HG03097 (cell line): ENCODE results near the gene IQSEC1.
A peak's percentile ranks its signal among the peaks of the same experiment; 100 is the strongest.

Experiments
- ATAC-seq: cut with Tn5 transposase; IDR thresholded peaks from one replicate; pipeline ENCODE4 v1.9.1; 2021; ENCODE audit not compliant: unreplicated experiment, low FRiP score

The IQSEC1 gene

DNA sequence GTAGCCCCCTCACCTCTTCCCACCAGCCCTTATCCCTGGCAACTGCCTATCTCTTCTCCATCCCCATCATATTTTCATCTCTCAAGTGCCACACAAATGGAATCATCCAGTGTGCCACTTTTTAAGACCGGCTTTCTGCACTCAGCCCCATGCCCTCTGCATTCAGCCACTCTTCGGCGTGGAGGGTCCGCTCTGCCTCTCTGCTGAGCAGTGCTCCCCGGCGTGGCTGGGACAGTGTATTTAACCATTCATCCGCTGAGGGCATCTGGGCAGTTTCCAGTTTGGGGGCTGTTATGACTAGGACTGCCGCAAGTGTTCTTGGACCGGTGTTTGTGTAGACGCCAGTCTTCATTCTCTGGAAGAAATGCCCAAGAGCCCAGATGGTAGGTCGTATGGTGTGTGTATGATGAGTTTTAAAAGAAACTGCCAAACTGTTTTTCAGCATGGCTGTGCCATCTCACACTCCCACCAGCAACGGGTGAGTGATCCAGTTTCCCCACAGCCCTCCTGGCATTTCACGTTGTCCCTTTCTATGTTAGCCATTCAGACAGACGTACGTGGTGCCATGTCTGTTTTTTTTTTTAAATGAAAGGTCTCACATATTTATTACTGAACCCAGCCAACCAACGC is 20.9 kb downstream of the IQSEC1 start:
- no peak for ATAC-seq

DNA sequence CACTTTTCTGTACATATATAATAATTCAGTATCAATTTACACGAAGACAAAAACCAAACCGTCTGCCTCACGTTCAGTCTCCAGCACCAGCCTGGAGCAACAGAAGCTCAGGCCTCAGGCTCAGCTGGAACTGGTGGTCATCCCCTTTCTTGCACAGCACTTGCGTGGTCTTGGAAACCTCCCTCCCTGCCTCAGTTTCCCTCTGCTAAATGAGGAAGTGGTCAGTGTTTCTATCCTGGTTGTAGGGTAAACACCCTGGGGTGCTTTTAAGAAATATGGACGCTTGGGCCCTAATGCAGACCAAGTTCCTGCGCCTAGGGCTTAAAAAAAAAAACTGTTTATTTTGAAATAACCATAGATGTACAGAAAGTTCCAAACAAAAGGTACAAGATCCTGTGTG is 21.6 kb downstream of the IQSEC1 start:
- ATAC-seq, result no peak

DNA sequence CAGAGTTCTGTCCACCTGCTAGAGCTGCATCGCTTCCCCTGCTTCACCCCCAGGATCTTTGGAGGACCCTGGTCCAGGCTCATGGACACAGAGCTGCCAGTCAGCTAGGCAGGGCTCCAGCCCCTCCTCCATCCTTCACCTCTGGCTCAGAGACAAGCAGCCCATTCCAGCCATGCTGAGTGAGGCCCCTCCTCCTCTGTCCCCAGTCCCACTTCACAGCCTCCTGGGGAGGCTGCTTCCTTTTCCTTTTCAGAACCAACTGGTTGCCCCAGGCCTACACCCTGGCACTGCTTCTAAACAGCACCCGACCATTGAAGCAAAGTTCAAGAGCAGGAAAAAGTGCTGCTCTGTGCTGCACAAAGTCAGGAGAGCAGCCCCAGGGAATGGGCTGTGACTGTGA is 22.2 kb downstream of the IQSEC1 start:
- no peak for ATAC-seq

DNA sequence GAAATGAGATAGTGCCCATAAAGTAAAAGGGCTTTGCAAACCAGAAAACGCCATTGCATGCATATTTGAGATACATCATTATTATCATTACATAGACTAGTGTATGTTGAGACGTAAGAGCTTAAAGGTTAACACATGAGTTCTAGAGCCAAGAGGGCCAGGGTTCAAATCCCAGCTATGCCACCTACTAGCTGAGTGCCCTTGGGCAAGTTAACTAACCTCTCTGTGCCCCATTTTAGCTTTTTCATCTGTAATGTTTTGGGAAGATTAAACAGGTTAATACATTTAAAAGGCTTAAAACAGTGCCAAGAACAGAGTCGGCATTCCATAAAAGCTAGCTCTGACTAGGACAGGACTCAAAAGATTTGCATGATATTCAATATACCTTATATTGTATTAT is 22.8 kb downstream of the IQSEC1 start:
- ATAC-seq, result no peak

DNA sequence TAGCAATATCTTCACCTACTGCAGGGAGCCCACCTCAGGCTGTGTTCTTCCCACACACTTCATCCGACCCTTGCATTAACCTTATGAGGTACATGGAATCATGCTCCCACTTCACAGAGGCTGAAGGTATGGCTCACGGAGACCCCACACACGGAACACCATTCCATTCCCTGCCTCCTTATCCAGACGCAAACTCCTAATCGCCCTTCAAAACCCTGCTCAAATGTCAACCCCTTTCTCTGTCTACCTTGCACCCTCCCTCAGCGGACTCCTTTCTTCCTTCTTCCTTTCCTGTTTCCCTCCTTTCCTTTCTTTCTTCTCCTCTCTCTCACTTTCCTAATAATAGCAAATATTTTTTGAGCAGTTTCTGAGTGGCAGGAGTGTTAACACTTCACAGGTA is 23.8 kb downstream of the IQSEC1 start:
- ATAC-seq, result no peak

DNA sequence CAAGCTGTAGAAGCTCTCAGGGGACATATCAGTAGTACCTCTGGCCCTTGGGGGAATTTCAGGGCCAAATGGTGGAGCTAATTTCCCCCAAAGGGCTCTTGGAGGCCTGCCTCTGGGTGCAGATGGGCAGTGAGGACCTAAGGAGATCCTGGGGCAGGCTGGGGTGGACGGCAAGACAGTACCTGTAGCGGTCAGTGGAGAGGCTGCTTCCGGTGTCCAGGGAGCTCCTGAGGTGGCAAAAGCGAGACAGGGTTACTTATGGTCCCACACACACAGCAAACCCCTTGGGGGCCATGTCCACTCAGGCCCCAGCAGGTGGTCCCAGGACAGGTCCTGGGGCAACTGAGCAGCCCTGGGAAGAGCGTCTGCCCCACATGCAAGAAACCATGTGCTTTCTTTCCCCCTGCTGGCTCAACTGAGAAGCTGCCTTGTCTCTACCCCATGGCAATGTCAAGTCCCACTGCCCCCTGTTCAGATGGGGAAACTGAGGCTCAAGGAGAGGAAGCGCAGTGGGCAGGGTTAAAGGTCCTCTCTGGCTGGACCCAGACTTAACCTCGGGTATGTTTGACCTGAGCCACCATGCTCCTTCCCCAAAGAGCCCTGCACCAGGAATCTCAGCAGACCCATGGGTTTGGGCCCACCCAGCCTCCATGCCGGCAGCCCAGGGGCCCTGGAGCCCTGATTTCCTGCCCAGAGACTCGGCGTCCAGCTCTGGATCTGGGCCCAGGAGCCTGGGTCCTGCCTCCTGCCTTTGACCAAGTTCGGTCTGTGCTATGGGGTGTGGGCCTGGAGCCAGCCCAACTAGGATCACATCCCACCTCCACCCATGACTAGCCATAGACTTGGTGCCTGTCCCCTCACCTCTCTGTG is 25.7 kb downstream of the IQSEC1 start:
- ATAC-seq, result no peak

DNA sequence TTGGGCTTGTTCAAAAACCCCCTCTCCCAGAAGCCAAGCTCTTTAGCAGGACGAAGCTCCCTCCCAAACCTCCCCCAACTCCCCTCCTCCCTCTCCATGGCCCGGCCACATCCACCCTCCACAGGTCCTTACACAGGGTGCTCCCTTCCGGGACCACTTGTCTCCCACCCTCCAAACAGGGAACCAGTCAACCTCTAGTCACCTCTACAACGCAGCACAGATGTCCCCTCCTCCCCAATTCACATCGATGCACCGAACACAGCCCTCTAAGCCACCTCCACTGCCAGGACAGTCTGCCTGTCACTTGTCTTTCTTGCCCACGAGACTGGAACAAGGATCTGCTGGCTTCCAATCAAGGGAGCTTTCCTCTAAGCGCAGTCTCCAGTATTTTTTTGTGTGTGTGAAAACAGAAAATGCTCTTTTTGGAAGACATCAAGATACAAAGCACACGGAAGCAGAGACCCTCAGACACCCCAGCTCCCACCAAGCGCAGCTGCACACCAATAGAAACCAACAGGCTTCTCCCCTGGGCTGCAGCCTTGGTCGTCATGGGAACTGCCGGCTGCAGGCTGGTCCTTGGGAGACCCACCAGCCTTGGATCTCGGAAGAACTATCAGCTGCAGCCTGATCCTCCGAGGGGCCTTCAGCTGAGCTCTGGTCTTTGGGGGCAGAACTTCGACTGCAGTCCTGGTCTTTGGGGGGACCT is 26.5 kb downstream of the IQSEC1 start:
- ATAC-seq, result peak; percentile 19

DNA sequence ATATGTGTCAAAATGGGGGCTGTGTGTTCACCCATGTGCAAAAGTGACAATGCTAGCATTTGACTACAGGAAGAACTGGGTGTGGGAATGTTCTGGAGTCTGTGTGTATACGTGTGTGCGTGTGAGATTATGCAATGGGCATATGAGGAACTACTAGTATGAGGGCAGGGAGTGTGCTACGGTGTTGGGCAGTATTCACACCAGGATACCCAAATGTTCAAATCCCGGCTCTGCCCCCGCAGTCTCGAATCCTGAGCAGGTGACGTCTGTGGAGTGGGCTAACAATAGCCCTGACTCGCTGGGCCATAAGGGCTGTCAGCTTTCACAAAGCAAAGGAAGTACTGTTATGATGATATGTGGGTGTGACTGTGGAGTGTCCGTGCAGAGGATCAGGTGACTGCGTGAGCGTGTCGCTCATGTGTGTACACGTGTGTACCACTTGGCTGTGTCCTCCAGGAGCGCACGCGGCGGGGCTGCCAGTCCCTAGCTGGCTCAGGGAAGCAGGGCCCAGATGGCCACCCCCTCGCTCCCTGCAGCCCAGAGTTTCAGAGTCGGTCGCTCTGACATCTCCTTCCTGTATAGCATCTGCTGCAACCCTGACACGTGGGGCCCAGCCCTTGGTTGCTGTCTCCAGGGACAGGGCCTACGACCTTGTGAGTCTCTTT is 27.2 kb downstream of the IQSEC1 start:
- ATAC-seq, result peak; percentile 80

DNA sequence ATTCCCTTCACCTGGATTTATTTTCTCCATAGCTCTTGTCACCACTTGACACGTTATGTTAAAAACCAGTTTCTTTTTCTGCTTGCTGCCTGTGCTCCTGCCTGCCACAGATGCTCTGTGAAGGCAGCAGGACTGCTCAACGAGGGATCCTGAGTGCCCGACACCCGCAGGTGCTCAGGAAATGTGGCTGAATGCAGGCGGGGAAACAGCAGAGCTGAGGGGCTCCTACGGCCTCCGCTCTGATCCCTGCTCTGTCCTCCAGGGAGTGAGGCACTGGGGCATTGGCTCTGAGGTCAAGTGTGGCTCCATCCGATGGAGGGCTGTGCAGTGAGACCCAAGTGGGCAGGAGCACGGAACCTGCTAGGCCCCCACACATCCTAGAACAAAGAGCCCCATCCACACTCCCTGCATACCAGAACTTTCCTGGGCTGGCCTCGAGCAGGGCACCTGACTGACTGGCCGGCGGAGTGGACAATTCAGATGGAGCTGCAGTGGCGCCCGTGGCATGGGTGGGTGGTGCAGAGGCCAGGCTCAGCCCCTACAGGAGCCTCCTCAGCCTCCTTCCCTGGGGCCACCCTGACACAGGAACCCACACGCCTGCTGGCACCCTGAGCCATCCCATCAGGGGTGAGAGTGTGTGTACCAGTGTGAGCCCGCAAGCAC is 27.9 kb downstream of the IQSEC1 start:
- peak; percentile 12 for ATAC-seq

DNA sequence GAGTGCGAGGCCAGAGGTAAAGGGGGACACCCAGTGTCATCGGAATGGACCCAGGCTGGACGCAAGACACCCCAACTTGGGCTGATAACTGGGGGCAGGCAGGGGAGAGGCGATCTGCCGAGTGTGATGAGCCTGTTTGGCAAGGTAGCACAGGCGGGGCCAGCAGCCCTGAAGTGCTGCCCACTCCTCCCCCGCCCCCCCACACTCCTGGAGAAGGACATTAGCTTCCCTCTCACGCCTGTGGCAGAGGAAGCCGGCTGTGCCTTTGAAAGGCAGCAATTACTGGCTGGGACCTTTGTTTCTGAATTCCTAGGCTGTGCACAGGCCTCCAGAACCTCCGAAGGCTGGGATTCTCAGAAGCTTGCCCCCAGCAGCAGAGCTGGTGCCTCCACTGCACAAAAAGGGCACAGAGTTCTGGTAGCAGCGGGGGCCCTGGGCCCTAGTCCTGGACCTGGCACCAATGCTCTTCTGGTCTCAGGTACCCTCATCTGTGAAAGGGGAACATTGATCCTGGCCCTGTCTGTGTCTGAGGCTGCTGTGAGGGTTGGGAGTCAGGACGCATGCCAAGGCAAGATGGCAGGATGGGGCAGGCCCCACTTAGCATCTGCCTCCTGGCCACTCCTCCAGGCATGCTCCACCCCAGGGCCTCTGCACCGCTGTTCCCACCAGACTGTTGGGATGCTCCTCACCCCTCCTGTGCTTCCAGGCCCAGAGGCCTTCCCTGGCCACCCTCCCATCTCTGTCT is 28.6 kb downstream of the IQSEC1 start:
- no peak for ATAC-seq

DNA sequence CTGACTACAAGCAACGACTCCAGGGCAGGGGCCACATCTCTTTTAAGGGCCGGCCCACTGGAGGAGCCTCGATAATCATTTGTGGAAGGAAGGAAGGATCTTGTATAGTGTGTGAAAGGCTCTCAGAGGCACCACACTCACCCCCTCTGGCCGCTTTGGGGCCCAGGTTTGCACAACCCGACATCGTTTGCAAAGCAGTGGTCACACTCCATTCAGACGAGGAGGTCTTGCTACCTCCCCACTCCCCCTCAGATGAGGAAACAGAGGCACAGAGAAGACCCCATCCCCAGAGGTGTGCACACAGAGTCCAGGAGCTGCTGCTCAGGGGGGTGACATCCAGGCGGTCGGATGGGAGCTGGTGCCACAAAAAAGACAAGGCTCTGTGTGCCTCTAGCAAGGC is 29.6 kb downstream of the IQSEC1 start:
- no peak for ATAC-seq

DNA sequence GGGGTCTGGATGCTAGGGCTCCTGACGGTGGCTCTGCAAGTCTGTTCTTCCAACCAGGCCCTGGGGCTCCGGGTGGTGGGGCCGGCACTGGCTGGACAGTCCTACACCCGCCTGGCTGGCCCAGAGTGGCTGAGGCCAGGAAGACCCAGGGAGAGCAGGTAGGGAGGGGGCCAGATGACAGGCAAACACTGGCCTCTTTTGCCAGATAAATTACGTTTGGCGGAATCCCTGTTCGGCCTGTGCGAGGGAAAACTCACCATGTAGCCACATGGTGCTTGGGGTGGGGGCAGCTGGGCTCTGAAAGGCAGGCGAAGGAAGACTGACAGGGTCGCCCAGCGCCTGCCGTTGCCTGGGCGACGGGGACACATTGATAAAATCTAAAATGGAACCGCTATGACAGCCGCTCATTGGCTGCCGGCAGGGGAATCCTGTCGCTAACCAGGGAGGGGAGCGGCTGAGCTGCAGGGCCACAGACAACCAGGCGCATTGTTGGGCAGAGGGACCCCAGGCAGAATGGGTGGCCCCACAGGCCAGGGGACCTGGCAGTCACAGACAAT is 30.4 kb downstream of the IQSEC1 start:
- ATAC-seq, result no peak

DNA sequence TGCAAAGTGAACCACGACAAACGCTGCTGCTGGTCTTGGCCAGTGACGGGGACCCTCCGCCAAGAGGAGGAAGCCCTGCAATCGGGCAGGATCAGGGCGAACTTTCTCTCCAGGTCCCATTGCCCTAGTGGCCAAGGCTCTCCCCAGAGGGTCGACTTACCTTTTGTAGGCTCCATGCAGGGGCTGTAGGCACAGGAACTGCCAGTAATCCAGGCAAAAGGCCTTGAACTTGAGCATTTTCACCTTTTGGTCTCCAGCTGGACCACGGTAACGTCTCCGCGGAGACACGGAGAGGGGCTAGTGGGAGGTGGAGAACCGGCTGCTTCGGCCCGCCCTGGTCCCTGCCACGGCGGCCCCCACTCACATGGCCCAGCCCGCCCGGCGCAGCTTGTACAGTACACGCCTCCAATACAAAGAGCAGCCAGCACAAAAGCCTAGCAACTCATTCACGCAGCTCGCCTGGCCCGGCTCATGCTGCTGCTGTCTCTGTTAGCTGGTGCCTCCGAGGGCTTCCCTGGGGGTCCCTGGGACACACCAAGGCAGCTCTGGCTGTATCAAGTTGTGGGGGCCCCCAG is 31.0 kb downstream of the IQSEC1 start:
- ATAC-seq, result no peak

DNA sequence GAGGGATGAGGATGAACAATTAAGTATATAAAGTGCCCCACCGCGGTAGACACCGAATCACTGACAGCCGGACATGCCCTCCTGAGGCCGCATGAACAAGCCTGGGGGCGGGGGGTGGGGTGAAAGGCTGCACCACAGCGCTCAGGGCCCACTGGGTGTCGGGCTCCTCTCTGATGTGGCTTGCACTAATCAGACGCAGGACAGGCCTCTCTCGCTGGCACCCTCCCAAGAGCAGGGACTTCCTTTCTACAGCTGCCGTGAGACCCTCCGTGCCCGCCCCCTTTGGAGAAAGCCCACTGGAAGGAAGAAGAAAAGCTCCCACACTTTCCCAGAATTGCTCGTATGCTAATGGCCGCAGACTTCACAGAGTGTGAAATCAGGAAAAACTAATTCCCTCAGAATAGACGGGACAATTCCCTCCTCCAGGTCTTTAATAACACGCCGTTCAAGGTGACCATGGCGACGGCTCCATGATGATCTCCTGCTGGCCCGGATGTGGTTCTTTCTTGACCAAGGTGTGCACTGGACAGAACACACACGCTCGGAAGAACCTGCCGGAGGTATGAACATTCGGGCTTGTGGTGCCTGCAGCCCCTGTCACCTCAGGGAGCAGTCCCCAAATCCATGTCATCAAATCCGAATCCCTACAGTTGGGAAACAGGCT is 32.0 kb downstream of the IQSEC1 start:
- no peak for ATAC-seq

DNA sequence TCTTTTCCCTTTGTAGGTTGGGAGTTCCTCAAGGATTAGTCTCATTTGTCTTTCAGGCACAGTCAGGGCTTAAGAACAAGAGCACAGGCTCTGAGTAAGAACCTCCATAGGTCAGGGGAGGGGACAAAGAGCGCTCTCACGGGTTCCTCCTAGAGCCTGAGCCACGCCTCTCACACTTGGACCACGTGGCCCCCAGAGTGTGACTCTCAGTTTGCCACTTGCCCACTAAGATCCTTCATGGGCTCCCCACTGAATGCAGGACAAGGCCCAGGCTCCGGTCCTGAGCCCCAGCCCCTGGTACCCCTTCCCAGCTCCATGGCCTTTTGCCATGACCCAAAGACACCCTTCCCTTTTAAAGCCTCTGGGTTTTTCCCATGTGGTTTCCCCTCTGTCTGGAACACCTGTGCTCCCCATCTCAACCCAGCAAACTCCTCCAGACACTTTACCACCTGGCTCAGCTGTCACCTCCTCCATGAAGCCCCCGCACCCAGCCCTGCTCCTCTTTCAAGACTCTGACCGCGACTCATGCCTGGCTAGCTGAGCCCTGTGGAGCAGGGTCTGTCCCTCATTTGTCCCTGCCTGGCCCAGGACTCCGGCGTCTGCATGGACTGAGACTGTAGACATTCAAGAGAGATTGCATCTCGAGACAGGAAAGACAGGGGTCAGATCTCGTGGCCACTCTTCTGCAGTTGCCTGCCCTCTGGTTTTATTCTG is 32.7 kb downstream of the IQSEC1 start:
- peak; percentile 62 for ATAC-seq

DNA sequence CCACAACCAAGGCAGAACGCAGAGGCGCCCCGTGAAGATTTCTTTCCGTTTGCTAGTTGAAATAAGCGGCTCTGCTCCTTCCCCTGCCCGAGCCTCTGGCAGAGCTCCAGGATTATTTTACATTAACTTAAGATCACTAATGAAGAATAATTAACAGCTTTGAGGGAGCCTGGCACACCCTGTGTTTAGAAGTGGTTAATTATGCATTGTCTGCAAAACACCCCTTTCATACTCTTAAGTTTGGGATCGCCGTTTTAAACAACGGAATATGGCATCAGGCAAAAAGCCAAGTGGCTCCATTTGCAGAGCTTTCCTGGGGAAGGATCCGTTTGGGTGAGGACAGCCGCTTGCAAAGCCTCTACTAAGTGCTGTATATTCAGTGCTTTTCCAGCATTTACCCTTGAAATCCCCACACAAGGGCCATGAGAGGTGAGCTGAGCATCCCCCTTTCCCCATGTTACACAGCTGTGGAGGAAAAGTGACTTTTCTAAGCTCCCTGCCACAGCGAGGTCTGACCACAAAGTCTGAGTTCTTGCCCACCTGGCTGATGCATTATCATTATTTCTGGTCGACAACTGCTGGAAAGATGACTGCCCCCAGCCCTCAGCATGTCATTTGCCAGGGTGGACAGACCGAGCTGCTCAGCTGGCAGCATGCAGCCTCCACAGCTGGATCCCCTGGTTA is 33.9 kb downstream of the IQSEC1 start:
- ATAC-seq, result no peak

DNA sequence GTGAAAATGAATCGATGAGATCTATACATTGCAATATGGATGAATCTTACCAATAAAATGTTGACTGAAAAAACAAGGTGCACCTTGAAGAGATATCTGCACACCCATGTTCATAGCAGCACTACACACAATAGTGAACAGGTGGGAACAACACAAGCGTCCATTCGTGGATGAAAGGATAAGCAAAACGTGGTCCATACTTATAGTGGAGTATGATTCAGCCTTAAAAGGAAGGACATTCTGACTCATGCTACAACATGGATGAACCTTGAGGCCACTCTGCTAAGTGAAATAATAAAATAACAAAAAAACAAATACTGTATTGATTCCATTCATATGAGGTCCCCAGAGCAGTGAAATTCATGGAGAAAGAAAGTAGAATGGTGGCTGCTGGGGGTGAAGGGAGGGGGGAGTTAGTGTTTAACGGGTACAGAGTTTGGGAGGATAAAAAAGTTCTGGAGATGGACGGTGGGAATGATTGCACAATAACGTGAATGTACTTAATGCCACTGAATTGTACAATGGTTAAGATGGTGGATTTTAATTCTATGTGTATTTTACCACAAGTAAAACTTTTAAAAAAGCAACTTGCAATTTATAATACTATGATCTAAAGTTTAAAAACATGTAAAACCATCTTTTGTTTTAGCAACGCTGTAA is 35.6 kb downstream of the IQSEC1 start:
- no peak for ATAC-seq
